ENCODE measurements around the gene LARP4B.

The LARP4B gene

DNA sequence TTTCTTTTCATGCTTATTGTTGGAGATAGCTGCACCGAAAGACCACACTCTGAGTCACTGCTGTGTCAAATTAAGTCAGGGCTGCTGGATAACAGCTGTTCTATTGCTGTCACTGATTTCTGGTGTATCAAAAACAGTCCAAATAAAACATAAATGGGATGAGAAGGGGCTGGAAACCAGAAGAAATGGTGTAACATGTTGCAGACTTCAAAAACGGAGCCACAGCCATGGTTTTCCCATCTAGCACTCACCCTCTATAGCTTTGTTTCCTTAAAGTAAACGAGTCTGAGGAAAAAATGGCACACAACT is 138.8 kb downstream of the LARP4B start:
- no peak for TF ChIP-seq CTCF (conservative IDR thresholded peaks at IDR 0.05)
- H3K27ac ChIP-seq, result no peak overlapping the region; the same call in 1 of the 2 replicates

GRCh38 chr10:792083-792791 is 139.3 kb downstream of the LARP4B start:
- no peak for TF ChIP-seq CTCF (conservative IDR thresholded peaks at IDR 0.05)
- H3K27ac ChIP-seq, result no peak overlapping the region; the same call in 1 of the 2 replicates

GRCh38 chr10:791639-792038 is 139.9 kb downstream of the LARP4B start:
- no peak for TF ChIP-seq CTCF (conservative IDR thresholded peaks at IDR 0.05)
- no peak overlapping the region for H3K27ac ChIP-seq

- H3K27ac ChIP-seq, result peak overlapping the region; percentile 54; the same call in 1 of the 2 replicates
- no peak for TF ChIP-seq CTCF (conservative IDR thresholded peaks at IDR 0.05)
Measured at GRCh38 chr10:790821-791551, 140.5 kb downstream of the LARP4B start.

DNA sequence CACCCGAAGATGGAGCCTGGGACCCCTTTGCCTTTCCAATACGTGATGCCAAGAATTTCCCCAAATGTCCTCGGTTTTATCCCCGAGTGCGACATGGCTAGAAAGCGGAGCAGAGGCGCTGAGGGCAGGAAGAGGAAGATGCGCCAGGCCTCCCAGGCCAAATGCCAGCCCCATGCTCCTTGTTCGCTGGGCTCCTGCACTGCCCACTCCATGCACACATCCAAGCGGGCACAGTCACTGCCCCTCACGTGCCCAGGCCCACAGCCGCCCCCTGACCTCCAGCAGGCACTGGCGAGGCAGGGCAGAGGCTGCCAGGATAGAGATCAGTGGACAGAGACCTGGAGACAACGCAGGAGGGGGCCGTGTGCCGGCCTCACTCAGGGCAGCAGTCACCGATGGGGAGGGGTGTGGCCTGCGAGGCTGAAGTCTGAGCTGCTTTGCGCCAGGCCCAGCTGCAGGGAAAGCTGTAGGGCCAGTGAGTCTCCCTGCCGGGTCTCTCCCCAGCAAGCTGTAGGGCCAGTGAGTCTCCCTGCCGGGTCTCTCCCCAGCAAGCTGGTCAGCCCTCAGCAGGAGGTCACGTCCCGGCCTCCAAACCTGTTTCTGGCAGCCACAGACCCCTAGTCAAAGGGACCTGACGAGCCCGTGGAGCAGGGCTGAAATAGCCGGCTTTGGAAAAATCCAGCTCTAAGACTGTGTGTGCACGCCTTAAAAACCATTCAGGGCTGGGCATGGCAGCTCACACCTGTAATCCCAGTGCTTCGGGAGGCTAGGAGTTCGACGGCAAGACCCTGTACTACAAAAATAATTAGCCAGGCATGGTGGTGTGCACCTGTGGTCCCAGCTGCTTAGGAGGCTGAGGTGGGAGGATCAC is 141.4 kb downstream of the LARP4B start:
- TF ChIP-seq CTCF (conservative IDR thresholded peaks at IDR 0.05), result no peak
- peak overlapping the region; percentile 54 for H3K27ac ChIP-seq

DNA sequence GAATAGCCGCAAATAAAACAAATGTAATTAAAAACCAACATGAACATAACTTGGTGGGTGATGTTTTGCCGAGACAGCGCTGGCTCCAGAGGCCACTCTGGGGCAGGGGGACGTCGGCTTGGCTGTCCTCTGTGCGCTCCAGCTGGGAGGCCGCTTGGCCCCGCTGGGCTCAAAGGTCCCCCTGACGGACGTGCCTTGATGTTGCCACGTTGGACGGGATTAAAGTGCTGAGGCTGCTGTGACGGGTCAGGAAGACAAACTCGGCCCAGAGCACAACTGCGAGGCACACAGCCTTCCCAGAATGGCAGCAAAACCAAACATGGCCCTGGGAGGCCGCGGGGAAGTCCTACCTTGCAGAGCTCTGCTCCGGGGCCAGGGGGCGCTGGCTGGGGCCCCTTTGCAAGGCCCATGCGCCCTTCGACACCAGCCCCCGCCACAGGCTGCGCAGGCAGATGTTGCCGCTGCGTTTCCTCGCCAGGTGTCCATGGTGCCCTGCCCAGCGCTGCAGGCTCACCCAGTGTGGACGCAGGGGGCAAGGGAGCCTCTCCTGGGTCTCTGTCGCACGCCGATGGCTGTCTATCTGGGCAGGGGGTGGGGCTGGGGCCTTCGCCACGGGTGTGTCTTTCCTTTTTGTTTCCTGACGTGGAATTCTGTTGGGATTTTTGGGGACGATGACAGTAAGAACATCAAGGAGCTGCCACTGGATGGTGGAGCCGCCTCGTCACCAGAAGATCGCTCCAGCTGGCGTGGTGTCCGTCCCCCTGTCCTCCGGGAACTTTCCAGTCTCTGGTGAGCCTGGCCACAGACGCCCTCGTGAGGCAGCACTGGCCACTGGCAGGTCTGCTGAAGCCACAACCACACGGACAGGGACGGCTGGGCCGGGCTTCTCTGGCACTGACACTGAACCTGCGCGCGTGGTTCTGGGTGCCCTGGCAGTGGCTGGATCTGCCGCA is 142.4 kb downstream of the LARP4B start:
- TF ChIP-seq CTCF (conservative IDR thresholded peaks at IDR 0.05), result peak; percentile 66
- H3K27ac ChIP-seq, result peak overlapping the region; percentile 54

Measured in VCaP (cell line).